Measurements from ENCODE around the gene AAK1.
"Not testable (repeated sequence)": the region's sequence is repeated elsewhere in the genome, so short reads cannot be mapped to it uniquely, and the experiment has no call there.

Gene AAK1

GRCh38 chr2:69567157-69567908 lies 76.2 kb downstream of the AAK1 start:
- no peak for DNase-seq

GRCh38 chr2:69566669-69567068 lies 76.9 kb downstream of the AAK1 start:
- no peak for DNase-seq

GRCh38 chr2:69565431-69565839 lies 78.1 kb downstream of the AAK1 start:
- peak; percentile 70 for DNase-seq

GRCh38 chr2:69564604-69565003 lies 78.9 kb downstream of the AAK1 start:
- no peak for DNase-seq

- DNase-seq: no peak
Measured at GRCh38 chr2:69563021-69563420, 80.5 kb downstream of the AAK1 start.

- no peak for DNase-seq
Measured at GRCh38 chr2:69561101-69561500, 82.4 kb downstream of the AAK1 start.

GRCh38 chr2:69560147-69560482 lies 83.4 kb downstream of the AAK1 start:
- no peak for DNase-seq

- no peak for DNase-seq
Measured at GRCh38 chr2:69559442-69560146, 83.9 kb downstream of the AAK1 start.

- DNase-seq: no peak
Measured at GRCh38 chr2:69556008-69556407, 87.5 kb downstream of the AAK1 start.

GRCh38 chr2:69554981-69555380 lies 88.6 kb downstream of the AAK1 start:
- no peak for DNase-seq

GRCh38 chr2:69554568-69554967 lies 89.0 kb downstream of the AAK1 start:
- no peak for DNase-seq

- no peak for DNase-seq
Measured at GRCh38 chr2:69553991-69554390, 89.5 kb downstream of the AAK1 start.

- not testable (repeated sequence) for DNase-seq
Measured at GRCh38 chr2:69550511-69550910, 93.0 kb downstream of the AAK1 start.

- no peak for DNase-seq
Measured at GRCh38 chr2:69549421-69549820, 94.1 kb downstream of the AAK1 start.

GRCh38 chr2:69547984-69548715 lies 95.4 kb downstream of the AAK1 start:
- no peak for DNase-seq

- DNase-seq: no peak
Measured at GRCh38 chr2:69546646-69547045, 96.9 kb downstream of the AAK1 start.

- no peak for DNase-seq
Measured at GRCh38 chr2:69545477-69545932, 98.0 kb downstream of the AAK1 start.

GRCh38 chr2:69544951-69545350 lies 98.6 kb downstream of the AAK1 start:
- no peak for DNase-seq

GRCh38 chr2:69539549-69539908 lies 104.0 kb downstream of the AAK1 start:
- DNase-seq: no peak

GRCh38 chr2:69538872-69539548 lies 104.5 kb downstream of the AAK1 start:
- DNase-seq: no peak

GRCh38 chr2:69538249-69538648 lies 105.3 kb downstream of the AAK1 start:
- no peak for DNase-seq

- no peak for DNase-seq
Measured at GRCh38 chr2:69535817-69536241, 107.7 kb downstream of the AAK1 start.

- DNase-seq: no peak
Measured at GRCh38 chr2:69531186-69531585, 112.4 kb downstream of the AAK1 start.
